Transverse colon (tissue), 4 donors: ENCODE data around the gene KPNB1. TPM values are rescaled to one million over a fixed set of nuclear protein-coding genes. Genes with fewer than 3 reads are reported as not detected.

Experiments used
- DNase-seq: peaks from one replicate; pipeline ENCODE4 v3.0.0-alpha.2; 2019
- H3K27ac ChIP-seq, 4 donors: fragments of 200-600 bp; sonication (generic); 2 replicates each; pipeline ENCODE4 v1.5.1; 2016 to 2018; ENCODE audit warnings: inconsistent platforms in 4 of 4
- H3K27me3 ChIP-seq: fragments of 200-600 bp; sonication (generic); 2 replicates; pipeline ENCODE4 v1.5.1; 2017; ENCODE audit warnings: inconsistent platforms
- H3K36me3 ChIP-seq, 4 donors: fragments of 200-600 bp; sonication (generic); 2 replicates each; pipeline ENCODE4 v1.5.1; 2017 to 2019; ENCODE audit warnings: inconsistent platforms in 4 of 4
- H3K4me1 ChIP-seq, 4 donors: fragments of 200-600 bp; sonication (generic); 2 replicates each; pipeline ENCODE4 v1.5.1; 2017 to 2020; ENCODE audit warnings: inconsistent platforms in 4 of 4
- H3K4me3 ChIP-seq, 4 donors: fragments of 200-600 bp; sonication (generic); 1 replicate in 1 of 4; 2 replicates in 3 of 4; pipeline versions ENCODE4 v1.5.1 to v1.6.1; 2017 to 2019; ENCODE audit warnings: inconsistent platforms in 4 of 4
- H3K9me3 ChIP-seq, 2 donors: fragments of 200-600 bp; sonication (generic); 2 replicates each; pipeline ENCODE4 v1.5.1; 2017 to 2019; ENCODE audit warnings: inconsistent platforms in 2 of 2
- EP300 ChIP-seq: sonication (generic); formaldehyde crosslinking; IDR thresholded peaks from one replicate; pipeline ENCODE4 v1.6.1; 2017; ENCODE audit warnings: antibody characterized with exemption, low read depth
- POLR2A ChIP-seq: fragments of 450-650 bp; IDR thresholded peaks from one replicate; pipeline ENCODE4 v1.6.1; 2016; ENCODE audit warnings: antibody characterized with exemption, mild to moderate bottlenecking, moderate library complexity
- POLR2AphosphoS5 ChIP-seq, 3 donors: sonication (generic); formaldehyde crosslinking; IDR thresholded peaks; one replicate each; pipeline ENCODE4 v1.6.1; 2016; ENCODE audit warnings: antibody characterized with exemption in 3 of 3
- whole genome bisulfite sequencing, 2 donors: methylation state at CpG; one replicate each; pipeline ENCODE4 v1.1.5; 2018; ENCODE audit warnings: low coverage in 1 of 2; 5-methylcytosine and 5-hydroxymethylcytosine counted together
- in situ Hi-C, 4 donors: fragments of 200-750 bp; cut with MboI; loops; one replicate each; pipeline versions ENCODE4 v1.15.0 to v1.15.1; 2017; ENCODE audit warnings: low sequenced_read_pairs in 3 of 4, low pct_ligation_motif_present in 1 of 4, low pct_unique_long_range_greater_than_20kb in 1 of 4
- intact Hi-C: fragments of 100-400 bp; cut with DNase I; formaldehyde crosslinking; loops from one replicate; pipeline ENCODE4 v1.15.1; 2023; ENCODE audit warnings: low total_unique reads
- total RNA-seq, 4 donors: library from RNA; depleted of rRNA; stranded (reverse); fragments of >200 nt; gene quantifications; one replicate each; pipeline ENCODE4 v1.1.0, GENCODE V29; 2016
- TF ChIP-seq, protein P1 (sequence below), 5 experiments: fragments of 200-600 bp in 3 of 5; fragments of 450-650 bp in 2 of 5; sonication (generic) in 3 of 5; IDR thresholded peaks; 1 replicate in 2 of 5; 2 replicates in 3 of 5; pipeline ENCODE4 v1.5.1; 2016 to 2017; ENCODE audit warnings: antibody characterized with exemption in 5 of 5, inconsistent platforms in 3 of 5, mild to moderate bottlenecking in 2 of 5, moderate library complexity in 1 of 5

KPNB1 gene
- total RNA-seq, 4 donors from 2014 or later, result 39.2 to 176 (median 133) TPM

GRCh38 chr17:47684535-47685193 lies 34.9 kb downstream of the KPNB1 start:
- Histone ChIP-seq H3K27ac (no peak overlapping the region), H3K27me3 (no peaks in the 10 kb centered on the region), H3K36me3 (peaks cover 0 to 51% (median 15%) of the 10 kb centered on the region in 4 donors), H3K4me3 (no peak overlapping the region), H3K9me3 (no peaks in the 10 kb centered on the region), H3K4me1 (peaks cover 0 to 10% (median 0%) of the 10 kb centered on the region in 4 donors)
- intact Hi-C loops (no loop called here), in situ Hi-C loops (no loop called here)
- DNase-seq, result no peak
- TF ChIP-seq POLR2AphosphoS5 (IDR thresholded peaks at IDR 0.05) (no peak), EP300 (no peak), POLR2A (no peak)
- TF ChIP-seq, protein P1, sequence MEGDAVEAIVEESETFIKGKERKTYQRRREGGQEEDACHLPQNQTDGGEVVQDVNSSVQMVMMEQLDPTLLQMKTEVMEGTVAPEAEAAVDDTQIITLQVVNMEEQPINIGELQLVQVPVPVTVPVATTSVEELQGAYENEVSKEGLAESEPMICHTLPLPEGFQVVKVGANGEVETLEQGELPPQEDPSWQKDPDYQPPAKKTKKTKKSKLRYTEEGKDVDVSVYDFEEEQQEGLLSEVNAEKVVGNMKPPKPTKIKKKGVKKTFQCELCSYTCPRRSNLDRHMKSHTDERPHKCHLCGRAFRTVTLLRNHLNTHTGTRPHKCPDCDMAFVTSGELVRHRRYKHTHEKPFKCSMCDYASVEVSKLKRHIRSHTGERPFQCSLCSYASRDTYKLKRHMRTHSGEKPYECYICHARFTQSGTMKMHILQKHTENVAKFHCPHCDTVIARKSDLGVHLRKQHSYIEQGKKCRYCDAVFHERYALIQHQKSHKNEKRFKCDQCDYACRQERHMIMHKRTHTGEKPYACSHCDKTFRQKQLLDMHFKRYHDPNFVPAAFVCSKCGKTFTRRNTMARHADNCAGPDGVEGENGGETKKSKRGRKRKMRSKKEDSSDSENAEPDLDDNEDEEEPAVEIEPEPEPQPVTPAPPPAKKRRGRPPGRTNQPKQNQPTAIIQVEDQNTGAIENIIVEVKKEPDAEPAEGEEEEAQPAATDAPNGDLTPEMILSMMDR (IDR thresholded peaks at IDR 0.05), result no peak
- 92 to 93% methylated on average over 2 to 4 of the region's 4 CpGs for WGBS, 2 donors

- no peaks in the 10 kb centered on the region for H3K9me3 ChIP-seq
- intact Hi-C loops (no loop called here), in situ Hi-C loops (no loop called here)
- peak overlapping the region in 1 of 4 donors; percentile 28 for H3K27ac ChIP-seq
- no peak for DNase-seq
- H3K36me3 ChIP-seq, result peaks cover 0 to 41% (median 10%) of the 10 kb centered on the region in 4 donors
- H3K4me3 ChIP-seq, result no peak overlapping the region
- 85 to 88% methylated on average over 3 to 4 of the region's 4 CpGs for WGBS, 2 donors
- H3K4me1 ChIP-seq, result peaks cover 0 to 10% (median 0%) of the 10 kb centered on the region in 4 donors
- no peaks in the 10 kb centered on the region for H3K27me3 ChIP-seq
- no peak for TF ChIP-seq POLR2AphosphoS5 (IDR thresholded peaks at IDR 0.05)
- TF ChIP-seq, protein P1 (IDR thresholded peaks at IDR 0.05), result no peak
- TF ChIP-seq POLR2A, result no peak
- TF ChIP-seq EP300, result no peak
Measured at GRCh38 chr17:47685556-47686275, 36.0 kb downstream of the KPNB1 start.

DNA sequence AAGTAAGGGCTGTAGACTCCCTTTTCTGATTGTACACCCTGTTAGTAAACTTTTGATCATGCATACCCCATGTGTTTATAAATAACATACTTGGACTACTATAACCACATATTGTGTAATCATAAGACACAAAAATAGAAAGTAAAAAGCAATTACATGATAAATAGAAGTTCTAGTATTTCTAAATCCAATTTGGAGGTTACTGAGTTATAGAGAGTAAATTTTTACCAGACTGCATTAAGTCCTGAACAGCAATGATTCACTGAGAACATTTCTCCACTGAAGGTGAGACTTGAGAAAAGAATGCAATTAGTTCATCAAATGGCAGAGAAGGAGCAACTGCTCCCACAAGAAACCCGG lies 36.5 kb downstream of the KPNB1 start:
- in situ Hi-C loops (no loop called here), intact Hi-C loops (no loop called here)
- Histone ChIP-seq H3K4me3 (no peak overlapping the region), H3K4me1 (peaks cover 0 to 10% (median 0%) of the 10 kb centered on the region in 4 donors), H3K27me3 (no peaks in the 10 kb centered on the region), H3K27ac (peak overlapping the region in 1 of 4 donors; percentile 28), H3K36me3 (peaks cover 0 to 36% (median 7%) of the 10 kb centered on the region in 4 donors), H3K9me3 (no peaks in the 10 kb centered on the region)
- no peak for DNase-seq
- TF ChIP-seq, protein P1 (IDR thresholded peaks at IDR 0.05), result no peak
- TF ChIP-seq POLR2AphosphoS5 (IDR thresholded peaks at IDR 0.05), result peak in 1 of 3 donors; percentile 6
- 80 to 83% methylated on average over 1 of the region's 1 CpG for WGBS, 2 donors

GRCh38 chr17:47686664-47687327 lies 37.1 kb downstream of the KPNB1 start:
- peak overlapping the region in 1 of 4 donors; percentile 28 for H3K27ac ChIP-seq
- no peak overlapping the region for H3K4me3 ChIP-seq
- no peak for DNase-seq
- no peaks in the 10 kb centered on the region for H3K27me3 ChIP-seq
- no peaks in the 10 kb centered on the region for H3K9me3 ChIP-seq
- 86 to 88% methylated on average over 7 of the region's 7 CpGs for WGBS, 2 donors
- H3K4me1 ChIP-seq, result peaks cover 0 to 10% (median 0%) of the 10 kb centered on the region in 4 donors
- peaks cover 0 to 30% (median 5%) of the 10 kb centered on the region in 4 donors for H3K36me3 ChIP-seq
- in situ Hi-C loops (no loop called here), intact Hi-C loops (no loop called here)
- TF ChIP-seq EP300 (no peak), POLR2AphosphoS5 (IDR thresholded peaks at IDR 0.05) (no peak), POLR2A (no peak)
- TF ChIP-seq, protein P1 (IDR thresholded peaks at IDR 0.05), result no peak
